GM19468 (cell line): Measurements from ENCODE around the gene TLE4.

Experiments used
- ATAC-seq: cut with Tn5 transposase; IDR thresholded peaks from one replicate; pipeline ENCODE4 v1.9.1; 2021; ENCODE audit warnings: mild to moderate bottlenecking, moderate library complexity, moderate number of reproducible peaks; ENCODE audit not compliant: unreplicated experiment; ENCODE audit errors: extremely low read depth

Gene TLE4

GRCh38 chr9:79570448-79571308 is 1.1 kb upstream of the TLE4 start:
- no peak for ATAC-seq

GRCh38 chr9:79572032-79572607 is 355 bp downstream of the TLE4 start:
- ATAC-seq: no peak

GRCh38 chr9:79572608-79573411 is 1.0 kb downstream of the TLE4 start:
- no peak for ATAC-seq

GRCh38 chr9:79573412-79573923 is 1.7 kb downstream of the TLE4 start:
- no peak for ATAC-seq

- ATAC-seq: no peak
Measured at GRCh38 chr9:79574136-79574535, 2.4 kb downstream of the TLE4 start.

- no peak for ATAC-seq
Measured at GRCh38 chr9:79574781-79575180, 3.0 kb downstream of the TLE4 start.

- no peak for ATAC-seq
Measured at GRCh38 chr9:79575547-79575946, 3.8 kb downstream of the TLE4 start.

- no peak for ATAC-seq
Measured at GRCh38 chr9:79577969-79578723, 6.4 kb downstream of the TLE4 start.

- ATAC-seq: no peak
Measured at GRCh38 chr9:79578891-79579290, 7.1 kb downstream of the TLE4 start.

GRCh38 chr9:79579624-79580023 is 7.9 kb downstream of the TLE4 start:
- ATAC-seq: no peak

- ATAC-seq: no peak
Measured at GRCh38 chr9:79580055-79580454, 8.3 kb downstream of the TLE4 start.

- ATAC-seq: no peak
Measured at GRCh38 chr9:79581388-79581787, 9.6 kb downstream of the TLE4 start.

GRCh38 chr9:79581794-79582193 is 10.0 kb downstream of the TLE4 start:
- no peak for ATAC-seq

- peak; percentile 55 for ATAC-seq
Measured at GRCh38 chr9:79583952-79584654, 12.3 kb downstream of the TLE4 start.

- ATAC-seq: no peak
Measured at GRCh38 chr9:79584655-79584982, 12.9 kb downstream of the TLE4 start.

- no peak for ATAC-seq
Measured at GRCh38 chr9:79588488-79589223, 16.9 kb downstream of the TLE4 start.

GRCh38 chr9:79591458-79591857 is 19.7 kb downstream of the TLE4 start:
- ATAC-seq: no peak

GRCh38 chr9:79592726-79593493 is 21.1 kb downstream of the TLE4 start:
- no peak for ATAC-seq
